Gastroesophageal sphincter (tissue), 4 donors: ENCODE results near the gene APOL5. TPM values are rescaled to one million over a fixed set of nuclear protein-coding genes. Genes with fewer than 3 reads are reported as not detected.

Experiments
- ATAC-seq: fragments of 150-250 bp; one replicate; pipeline ENCODE4 v1.9.1; 2016; ENCODE audit warnings: mild to moderate bottlenecking, moderate library complexity
- H3K27ac ChIP-seq, 4 donors: fragments of 200-600 bp; sonication (generic) in 3 of 4; 1 replicate in 3 of 4; 2 replicates in 1 of 4; pipeline ENCODE4 v1.5.1; 2016 to 2019
- H3K27me3 ChIP-seq: fragments of 200-600 bp; sonication (generic); one replicate; pipeline ENCODE4 v1.5.1; 2019
- H3K36me3 ChIP-seq, 2 donors: fragments of 200-600 bp; sonication (generic); one replicate each; pipeline ENCODE4 v1.5.1; 2019; ENCODE audit warnings: control low read depth in 1 of 2
- H3K4me1 ChIP-seq, 3 donors: fragments of 200-600 bp; sonication (generic); 1 replicate in 2 of 3; 2 replicates in 1 of 3; pipeline ENCODE4 v1.5.1; 2016 to 2019; ENCODE audit warnings: control low read depth in 2 of 3
- H3K4me3 ChIP-seq, 2 donors: fragments of 200-600 bp; sonication (generic); one replicate each; pipeline ENCODE4 v1.5.1; 2019; ENCODE audit warnings: mild to moderate bottlenecking in 1 of 2, moderate library complexity in 1 of 2
- H3K9me3 ChIP-seq, 3 donors: fragments of 200-600 bp; sonication (generic); one replicate each; pipeline ENCODE4 v1.5.1; 2017 to 2019; ENCODE audit warnings: control low read depth in 2 of 3
- CTCF ChIP-seq, 4 experiments: fragments of 200-600 bp in 2 of 4; fragments of 450-650 bp in 2 of 4; sonication (generic) in 1 of 4; IDR thresholded peaks; one replicate each; pipeline ENCODE4 v1.5.1; 2017 to 2019; ENCODE audit warnings: antibody characterized with exemption in 4 of 4, mild to moderate bottlenecking in 2 of 4, moderate library complexity in 2 of 4
- EP300 ChIP-seq: sonication (generic); formaldehyde crosslinking; IDR thresholded peaks from one replicate; pipeline ENCODE4 v1.6.1; 2017; ENCODE audit warnings: antibody characterized with exemption, mild to moderate bottlenecking
- POLR2A ChIP-seq, 2 donors: fragments of 450-650 bp; IDR thresholded peaks; one replicate each; pipeline ENCODE4 v1.6.1; 2017; ENCODE audit warnings: antibody characterized with exemption in 2 of 2, mild to moderate bottlenecking in 2 of 2, moderate library complexity in 1 of 2
- POLR2AphosphoS5 ChIP-seq: sonication (generic); formaldehyde crosslinking; IDR thresholded peaks from one replicate; pipeline ENCODE4 v1.6.1; 2017; ENCODE audit warnings: antibody characterized with exemption
- WGBS, 2 donors: methylation state at CpG; one replicate each; pipeline ENCODE4 v1.1.5; 2018; ENCODE audit warnings: low coverage in 1 of 2; 5-methylcytosine and 5-hydroxymethylcytosine counted together
- total RNA-seq, 4 donors: library from RNA; depleted of rRNA; stranded (reverse); fragments of >200 nt; gene quantifications; one replicate each; pipeline ENCODE4 v1.1.0, GENCODE V29; 2016

The APOL5 gene
- total RNA-seq, 4 donors from 2014 or later, result not detected

GRCh38 chr22:35726398-35726797 is 8.7 kb downstream of the APOL5 start:
- Histone ChIP-seq H3K27me3 (no peaks in the 10 kb centered on the region), H3K4me1 (no peaks in the 10 kb centered on the region), H3K4me3 (no peak overlapping the region), H3K36me3 (no peaks in the 10 kb centered on the region), H3K27ac (no peak overlapping the region), H3K9me3 (no peaks in the 10 kb centered on the region)
- TF ChIP-seq EP300 (no peak), CTCF (IDR thresholded peaks at IDR 0.05) (no peak), POLR2A (IDR thresholded peaks at IDR 0.05) (no peak), POLR2AphosphoS5 (no peak)
- WGBS, 2 donors, result 81 to 97% methylated on average over 5 to 6 of the region's 6 CpGs
- ATAC-seq, result no peak

- no peak for ATAC-seq
- Histone ChIP-seq H3K27ac (no peak overlapping the region), H3K4me1 (no peaks in the 10 kb centered on the region), H3K4me3 (no peak overlapping the region), H3K27me3 (no peaks in the 10 kb centered on the region), H3K9me3 (no peaks in the 10 kb centered on the region), H3K36me3 (no peaks in the 10 kb centered on the region)
- 91% methylated on average over 8 of the region's 15 CpGs; no CpG with 5 or more reads in 1 of the 2 donors for WGBS, 2 donors
- no peak for TF ChIP-seq POLR2A (IDR thresholded peaks at IDR 0.05)
- TF ChIP-seq CTCF (IDR thresholded peaks at IDR 0.05), result no peak
- no peak for TF ChIP-seq POLR2AphosphoS5
- no peak for TF ChIP-seq EP300
These were observed 9.3 kb downstream of the APOL5 start for GRCh38 chr22:35726933-35727332.

GRCh38 chr22:35727436-35727835 is 9.8 kb downstream of the APOL5 start:
- H3K4me3 ChIP-seq, result no peak overlapping the region
- no peak for TF ChIP-seq CTCF (IDR thresholded peaks at IDR 0.05)
- TF ChIP-seq EP300, result no peak
- no peak for TF ChIP-seq POLR2A (IDR thresholded peaks at IDR 0.05)
- no peak for TF ChIP-seq POLR2AphosphoS5
- no peaks in the 10 kb centered on the region for H3K9me3 ChIP-seq
- no peak for ATAC-seq
- no peaks in the 10 kb centered on the region for H3K27me3 ChIP-seq
- no peaks in the 10 kb centered on the region for H3K4me1 ChIP-seq
- no peaks in the 10 kb centered on the region for H3K36me3 ChIP-seq
- 80 to 81% methylated on average over 4 to 9 of the region's 11 CpGs for WGBS, 2 donors
- H3K27ac ChIP-seq, result no peak overlapping the region

GRCh38 chr22:35728639-35729308 is 11.1 kb downstream of the APOL5 start:
- 82 to 85% methylated on average over 6 to 7 of the region's 12 CpGs for WGBS, 2 donors
- H3K27ac ChIP-seq, result no peak overlapping the region
- no peaks in the 10 kb centered on the region for H3K9me3 ChIP-seq
- no peak for TF ChIP-seq EP300
- no peak for TF ChIP-seq POLR2AphosphoS5
- no peak for TF ChIP-seq CTCF (IDR thresholded peaks at IDR 0.05)
- no peak for TF ChIP-seq POLR2A (IDR thresholded peaks at IDR 0.05)
- no peak for ATAC-seq
- H3K4me3 ChIP-seq, result no peak overlapping the region
- H3K27me3 ChIP-seq, result no peaks in the 10 kb centered on the region
- peaks cover 0 to 9% (median 0%) of the 10 kb centered on the region in 3 donors for H3K4me1 ChIP-seq
- H3K36me3 ChIP-seq, result no peaks in the 10 kb centered on the region

GRCh38 chr22:35729309-35729698 is 11.6 kb downstream of the APOL5 start:
- no peaks in the 10 kb centered on the region for H3K9me3 ChIP-seq
- H3K4me1 ChIP-seq, result peaks cover 0 to 14% (median 0%) of the 10 kb centered on the region in 3 donors
- no peaks in the 10 kb centered on the region for H3K27me3 ChIP-seq
- WGBS, 2 donors, result 93 to 94% methylated on average over 2 of the region's 2 CpGs
- no peak for ATAC-seq
- no peak overlapping the region for H3K4me3 ChIP-seq
- H3K36me3 ChIP-seq, result no peaks in the 10 kb centered on the region
- TF ChIP-seq POLR2A (IDR thresholded peaks at IDR 0.05) (no peak), CTCF (IDR thresholded peaks at IDR 0.05) (no peak), EP300 (no peak), POLR2AphosphoS5 (no peak)
- H3K27ac ChIP-seq, result no peak overlapping the region
